NCI-H1694 (cell line): ENCODE data around the gene PGGT1B.
A peak's percentile ranks its signal among the peaks of the same experiment; 100 is the strongest.

Experiments used
- DNase-seq: peaks from one replicate; lab custom pipeline; 2025; lab: John Stamatoyannopoulos, UW

The PGGT1B gene

DNA sequence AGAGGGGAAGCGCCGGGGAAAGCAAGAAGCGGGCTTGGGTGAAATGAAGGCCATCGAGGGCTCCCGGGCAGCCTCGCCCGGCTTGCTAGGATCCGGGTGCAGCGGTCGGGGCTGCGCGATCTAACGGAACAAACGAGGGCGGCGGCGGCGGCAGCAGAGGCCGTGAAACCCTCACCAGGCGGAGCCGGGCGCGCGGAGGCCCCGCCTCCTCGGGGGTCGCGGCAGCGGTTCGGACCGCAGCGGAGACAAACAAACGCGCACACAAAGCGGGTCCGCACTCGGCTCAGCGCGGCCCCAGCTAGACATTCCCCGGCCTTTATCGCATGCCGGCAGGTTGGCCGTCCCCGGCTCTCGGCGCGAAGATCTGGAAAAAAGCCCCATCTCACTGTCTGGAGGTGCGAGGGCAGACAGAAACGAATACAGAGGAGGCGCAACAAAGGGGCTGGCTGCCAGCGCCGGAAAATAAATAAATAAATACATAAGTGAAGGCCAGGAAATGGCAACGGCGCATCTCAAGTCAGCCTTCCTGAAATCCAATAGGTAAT, 82.4 kb downstream of the PGGT1B start:
- peak; percentile 6 for DNase-seq

DNA sequence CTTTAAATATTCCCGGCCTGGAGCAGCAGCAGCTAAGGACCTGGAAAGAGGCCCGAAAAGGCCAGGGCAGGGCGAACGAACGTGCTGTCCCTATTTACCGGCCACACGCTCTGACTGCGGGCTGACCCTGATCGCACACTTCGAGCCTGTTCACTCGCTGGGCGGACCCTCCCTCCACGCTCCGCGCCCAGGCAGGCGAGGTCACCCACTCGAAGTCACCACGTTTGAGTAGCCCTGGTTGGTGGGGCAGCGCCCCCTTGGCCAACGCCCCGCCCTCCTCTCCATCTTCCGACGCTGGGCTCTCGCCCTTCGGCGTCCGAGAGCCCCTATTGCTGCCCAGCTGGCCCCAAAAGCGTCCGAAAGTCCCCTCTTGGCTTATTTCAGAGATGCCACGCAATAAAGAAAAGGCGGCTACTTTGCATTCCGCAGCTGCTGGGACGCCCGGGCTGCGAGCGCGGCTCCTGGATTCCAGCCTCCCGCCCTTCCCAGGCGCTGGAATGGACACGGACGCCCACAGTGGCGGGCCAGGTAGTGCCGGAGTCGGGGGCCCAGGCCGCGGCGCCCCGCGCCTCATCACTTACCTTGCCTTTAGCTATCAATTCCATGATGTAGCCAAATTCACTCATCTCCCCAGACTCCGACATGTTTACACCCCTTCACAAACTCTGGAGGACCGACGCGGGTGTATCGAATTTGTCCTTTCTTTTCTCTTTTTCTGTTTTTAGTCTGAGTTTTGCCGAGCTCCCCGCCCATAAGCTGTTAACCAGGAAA, 83.1 kb downstream of the PGGT1B start:
- no peak for DNase-seq

DNA sequence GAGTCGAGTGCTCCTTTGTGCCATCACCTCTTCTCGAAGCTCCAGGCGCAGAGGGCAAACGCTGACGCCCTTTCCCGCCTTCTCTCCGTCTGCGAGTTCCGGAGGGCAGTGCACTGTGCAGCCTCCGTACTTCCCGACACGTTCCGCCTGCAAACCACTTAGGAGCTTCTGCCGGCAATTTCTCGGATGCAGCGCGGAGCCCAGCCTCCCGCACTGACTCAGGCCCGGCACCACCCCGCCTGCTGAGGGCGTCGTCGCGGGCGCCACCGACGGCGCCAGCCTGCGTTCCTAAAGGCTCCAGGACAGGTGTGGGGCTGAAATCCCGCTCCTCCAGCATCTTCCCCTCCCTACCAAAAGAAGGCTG, 83.7 kb downstream of the PGGT1B start:
- DNase-seq, result no peak

DNA sequence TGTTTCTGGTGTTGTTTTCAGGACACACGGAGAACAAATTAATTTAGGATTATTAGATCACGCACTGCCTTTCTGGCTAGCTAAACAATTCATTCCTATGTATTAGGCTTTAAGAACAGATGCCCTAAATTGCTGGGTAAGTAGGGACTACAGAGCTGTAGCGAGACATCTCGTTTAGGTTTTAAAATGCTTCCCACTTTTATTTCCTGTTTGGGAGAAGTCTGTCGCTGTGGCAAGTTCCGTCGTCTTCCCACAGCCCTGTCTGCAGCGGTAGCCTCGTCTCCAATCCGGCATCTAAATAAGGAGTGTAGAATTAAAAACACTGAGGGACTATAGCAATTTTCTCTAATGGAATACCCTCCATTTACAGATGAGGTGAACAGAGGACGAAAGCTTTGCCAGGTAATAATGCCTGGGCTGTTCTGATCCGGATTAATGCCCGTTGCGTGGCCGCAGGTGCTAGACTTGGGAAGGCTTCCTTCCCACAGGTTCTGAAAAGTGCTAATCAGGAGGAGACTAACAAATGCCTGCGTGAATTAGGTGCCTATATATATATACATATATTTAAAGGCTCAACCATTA, 91.7 kb downstream of the PGGT1B start:
- DNase-seq, result no peak

DNA sequence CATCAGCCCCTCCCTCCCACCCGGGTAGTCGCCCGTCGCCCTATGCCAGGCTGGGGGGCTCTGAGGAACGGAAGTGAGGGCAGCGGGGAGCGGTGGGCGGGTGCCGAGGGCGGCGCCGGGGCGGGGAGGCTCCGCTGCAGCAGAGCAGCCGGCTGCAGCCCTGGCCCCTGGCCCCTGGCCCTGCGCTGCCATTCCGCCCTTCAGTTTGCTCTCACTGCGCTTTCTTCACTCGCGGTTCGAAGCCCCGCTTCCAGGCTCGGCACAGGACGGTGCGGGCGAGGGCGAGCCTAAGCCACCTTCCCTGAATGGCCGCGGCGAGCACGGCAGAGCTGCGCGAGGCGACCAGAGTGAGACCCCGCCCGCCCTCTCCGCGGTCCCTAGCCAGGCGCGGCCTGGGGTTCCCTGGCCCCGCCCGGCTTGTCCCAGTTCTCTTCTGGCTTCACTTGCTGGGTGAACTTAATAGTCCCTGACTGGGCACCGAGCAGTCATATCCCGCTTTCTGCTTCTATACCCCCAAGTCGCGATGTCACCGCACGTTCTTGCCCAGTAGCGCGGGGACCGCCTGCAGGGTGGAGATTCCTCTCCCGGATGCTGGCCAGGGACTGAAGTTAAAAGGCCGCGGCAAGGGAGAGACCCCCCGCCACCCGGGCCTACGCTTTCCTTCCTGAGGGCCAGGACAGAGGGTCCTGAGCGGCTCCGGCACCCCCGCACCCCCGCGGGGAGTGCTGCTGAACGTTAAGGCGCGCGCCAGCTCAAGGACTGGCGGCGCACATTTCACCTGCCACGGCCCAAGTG, 92.3 kb downstream of the PGGT1B start:
- DNase-seq, result no peak

DNA sequence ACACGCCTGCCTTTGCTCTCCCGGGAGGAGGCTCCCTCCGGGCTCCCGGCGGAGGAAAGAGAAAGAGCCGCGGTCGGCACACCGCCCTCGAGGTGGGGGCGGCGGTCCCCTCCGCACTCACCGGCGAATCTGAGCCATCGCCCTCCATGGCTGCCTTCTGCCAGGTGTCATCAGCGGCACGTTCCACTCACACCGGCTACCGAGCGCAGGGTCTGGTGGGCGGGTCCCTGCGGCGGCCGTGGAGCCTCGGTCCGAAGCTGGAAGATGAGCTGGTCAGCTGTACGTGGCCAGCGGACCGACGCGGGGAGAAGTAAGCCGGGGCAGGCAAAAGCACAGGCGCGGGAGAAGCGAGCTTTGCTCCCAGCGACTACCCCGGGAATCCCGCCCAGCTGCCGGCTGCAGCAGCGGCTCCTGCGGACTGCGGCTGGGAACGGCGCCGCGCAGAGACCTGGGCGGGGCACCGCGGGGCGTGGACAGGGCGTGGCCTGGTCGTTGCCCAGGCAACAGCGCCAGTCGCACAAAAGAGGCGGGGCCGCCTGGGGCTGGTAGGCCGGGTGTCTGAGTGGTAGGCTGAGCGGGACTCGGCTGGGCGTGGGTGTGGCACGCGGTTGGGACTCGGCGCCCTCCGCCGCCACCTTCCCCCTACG, 93.1 kb downstream of the PGGT1B start, which contains the start of gene TRIM36:
Gene TRIM36 (minus strand): TSS at position 422 of the 647 bp plus-strand sequence. CDS start 274 bp downstream, at position 148.
- DNase-seq, result peak; percentile 81

DNA sequence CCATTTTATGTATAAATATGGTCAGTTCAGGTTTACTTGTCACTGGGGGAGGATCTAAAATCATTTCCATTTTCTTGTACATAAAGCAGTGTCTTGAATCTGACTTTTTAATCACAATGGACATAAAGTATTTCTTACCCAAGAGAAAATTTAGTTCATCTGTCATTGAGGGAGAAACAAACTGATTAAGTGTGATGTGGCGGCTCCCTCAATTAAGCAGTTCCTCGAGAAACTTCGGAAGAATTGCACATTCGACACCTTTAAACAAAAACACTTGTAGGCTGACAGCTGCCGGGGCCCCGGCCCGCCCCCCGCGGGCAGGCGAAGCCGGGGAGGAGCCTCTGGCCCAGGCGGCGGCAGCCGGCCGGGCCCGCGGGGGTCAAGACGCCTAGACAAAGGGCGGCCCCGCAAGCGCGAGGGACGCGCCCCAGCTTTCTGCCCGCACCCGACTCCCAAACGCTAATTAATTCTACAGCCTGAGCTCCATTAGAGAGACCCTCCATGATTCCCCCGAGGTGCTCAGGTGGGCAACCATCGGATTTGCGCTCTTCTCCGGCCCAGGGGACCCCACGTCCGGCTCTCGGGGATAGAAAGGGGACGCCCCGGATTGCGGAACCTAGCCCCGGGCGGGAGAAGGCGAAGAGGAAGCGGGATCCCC, 93.7 kb downstream of the PGGT1B start:
- DNase-seq, result no peak

DNA sequence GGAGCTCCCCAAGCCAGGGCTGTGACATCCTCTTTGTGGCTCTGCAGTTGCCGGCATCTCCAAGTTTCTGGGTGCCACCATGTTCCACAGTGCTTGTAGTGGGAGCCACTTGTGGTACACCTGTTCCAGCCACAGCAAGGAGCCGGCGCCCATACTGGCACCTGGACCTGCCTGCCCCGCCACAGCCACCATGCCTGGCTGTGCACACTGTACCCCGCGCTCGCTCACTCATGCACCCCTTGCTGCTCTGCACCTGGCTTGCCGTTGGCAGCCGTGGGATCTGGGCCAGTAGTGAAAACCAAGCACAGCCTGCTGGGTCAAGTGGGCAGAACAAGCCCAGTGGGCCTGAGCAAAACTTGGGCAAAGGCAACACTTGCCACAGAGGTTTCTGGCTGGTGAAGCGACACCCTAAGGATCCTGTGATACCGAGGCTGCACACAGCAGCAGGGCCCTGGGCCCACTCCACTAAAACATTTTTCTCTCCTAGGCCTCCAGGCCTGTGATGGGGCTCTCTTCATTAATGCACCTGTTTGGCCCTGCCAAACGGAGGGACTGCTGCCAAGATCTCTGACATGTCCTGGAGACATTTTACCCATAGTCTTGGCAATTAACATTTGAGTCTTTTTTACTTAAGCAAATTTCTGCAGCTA, 95.8 kb downstream of the PGGT1B start:
- DNase-seq, result no peak

DNA sequence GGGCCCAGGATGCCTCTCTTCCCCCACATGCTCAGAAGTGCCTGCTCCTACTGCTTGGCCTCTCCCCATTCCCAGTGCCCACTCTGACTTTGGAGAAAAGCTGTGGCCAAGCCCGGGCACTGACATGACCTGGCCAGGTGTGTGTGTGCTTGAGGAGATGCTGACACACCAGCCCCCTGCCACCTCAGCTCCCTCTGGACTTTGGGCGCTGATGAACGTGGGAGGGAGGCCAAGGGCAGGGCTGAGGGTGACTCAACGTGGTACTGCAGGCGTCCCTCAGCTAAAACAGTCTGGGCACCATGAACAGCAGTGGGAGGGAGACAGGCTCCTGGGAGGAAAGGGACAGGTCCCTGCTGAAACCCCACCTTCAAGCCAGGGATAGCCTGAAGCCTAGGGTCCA, 96.9 kb downstream of the PGGT1B start:
- no peak for DNase-seq

DNA sequence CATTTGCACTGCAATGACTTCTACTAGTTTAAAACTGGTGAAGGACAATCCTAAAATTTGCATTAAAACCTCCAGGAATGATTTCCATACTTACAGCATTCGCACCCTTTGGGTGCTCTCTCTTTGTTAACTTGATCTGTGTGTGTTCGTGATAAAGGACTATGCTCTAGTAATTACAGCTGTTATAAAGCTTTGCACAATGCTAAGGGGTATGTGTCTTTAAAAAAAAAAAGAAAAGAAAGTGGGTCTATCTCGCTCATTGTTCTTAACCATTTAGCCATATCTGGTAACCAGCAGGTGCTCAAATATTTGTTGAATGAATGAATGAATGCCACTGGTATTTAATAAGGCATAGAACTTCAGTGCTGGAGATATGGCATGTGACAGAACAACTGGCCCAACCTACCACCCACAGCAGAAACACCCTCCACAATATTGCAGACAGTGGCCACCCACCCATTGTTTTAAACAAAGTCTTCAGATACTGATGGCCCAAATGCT, 101.7 kb downstream of the PGGT1B start:
- no peak for DNase-seq
